HG02642 (cell line): ENCODE data around the gene MTIF3.

Source experiments
- ATAC-seq: cut with Tn5 transposase; IDR thresholded peaks from one replicate; pipeline ENCODE4 v1.9.1; 2021; ENCODE audit warnings: mild to moderate bottlenecking; ENCODE audit not compliant: unreplicated experiment, poor library complexity

MTIF3 gene

DNA sequence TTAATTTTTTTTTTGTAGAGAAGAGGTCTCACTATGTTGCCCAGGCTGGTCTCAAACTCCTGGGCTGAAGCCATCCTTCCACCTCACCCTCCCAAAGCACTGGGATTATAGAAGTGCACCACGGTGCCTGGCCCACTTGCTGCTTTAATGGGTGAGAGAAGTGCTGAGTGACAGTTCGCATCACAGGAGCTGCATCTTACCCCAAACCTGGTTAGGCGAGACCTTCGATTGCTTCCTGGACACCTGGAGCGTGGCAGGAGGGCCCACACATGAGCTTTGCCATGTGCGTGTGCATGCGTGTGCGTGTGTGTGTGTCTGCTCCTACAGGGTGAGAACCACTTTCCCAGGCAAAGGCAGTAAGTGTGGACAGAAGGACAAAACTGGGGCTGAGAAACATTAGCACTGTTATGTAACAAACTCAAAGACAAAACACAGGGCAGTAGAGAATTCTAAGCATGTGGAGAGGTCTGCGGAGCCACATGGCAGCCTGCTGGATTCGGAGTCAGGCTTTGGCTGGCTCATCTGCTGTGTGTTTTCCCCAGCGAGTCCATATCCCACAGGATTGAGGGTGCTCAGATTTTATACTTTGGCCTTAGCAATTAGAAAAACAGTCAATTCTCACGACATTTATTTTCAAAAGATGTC lies 11.7 kb upstream of the MTIF3 start:
- ATAC-seq: no peak

- ATAC-seq: no peak
Observed at GRCh38 chr13:27455331-27455855, 5.0 kb upstream of the MTIF3 start.

- ATAC-seq: no peak
Observed at GRCh38 chr13:27450921-27451471, 632 bp upstream of the MTIF3 start.

DNA sequence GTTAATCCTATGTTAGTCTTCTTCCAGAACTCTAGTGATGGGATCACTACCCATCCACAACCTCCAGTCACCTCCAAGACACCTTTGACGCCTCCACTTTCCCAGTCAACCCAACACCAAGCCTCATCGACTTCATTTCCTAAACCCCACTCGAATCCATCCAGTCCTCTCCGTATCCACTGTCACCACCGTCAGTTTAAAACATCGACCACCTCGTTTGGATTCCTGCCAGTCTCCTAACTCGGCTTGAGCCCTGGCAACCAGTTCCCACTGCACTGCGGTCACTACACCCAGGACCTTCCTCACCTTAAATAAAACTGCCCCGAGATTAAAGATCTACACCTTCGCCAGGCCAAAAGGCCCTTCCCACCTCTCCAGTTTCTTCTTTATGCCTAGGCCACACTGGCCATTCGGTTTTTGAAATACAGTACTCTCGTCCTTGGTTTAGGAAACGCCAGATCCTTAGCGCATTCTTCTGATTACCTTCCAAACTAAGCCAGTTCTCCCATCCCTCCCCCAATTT lies 1.2 kb downstream of the MTIF3 start:
- no peak for ATAC-seq

DNA sequence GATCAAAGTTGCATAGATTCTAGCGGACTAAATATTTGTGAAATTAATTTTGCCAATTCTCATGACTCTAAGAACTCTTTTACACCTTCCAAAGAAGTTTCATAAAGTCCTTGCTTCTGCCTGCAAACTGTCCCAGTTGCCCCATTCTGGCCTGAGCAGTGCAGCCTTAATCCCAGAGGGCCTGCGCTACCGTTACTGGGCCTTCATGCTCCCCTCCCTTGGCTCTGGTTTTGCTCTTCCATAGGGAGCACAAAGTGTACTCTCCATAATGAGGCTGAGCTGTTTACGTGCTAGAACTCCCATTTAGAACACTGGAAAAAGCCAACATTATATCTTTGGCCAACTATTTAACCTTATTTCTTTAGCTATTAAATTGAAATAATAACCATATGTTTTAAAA lies 2.1 kb downstream of the MTIF3 start:
- ATAC-seq: no peak

GRCh38 chr13:27446986-27447583 lies 3.3 kb downstream of the MTIF3 start:
- no peak for ATAC-seq

GRCh38 chr13:27442797-27443196 lies 7.6 kb downstream of the MTIF3 start:
- no peak for ATAC-seq

GRCh38 chr13:27442071-27442647 lies 8.2 kb downstream of the MTIF3 start:
- ATAC-seq: no peak

DNA sequence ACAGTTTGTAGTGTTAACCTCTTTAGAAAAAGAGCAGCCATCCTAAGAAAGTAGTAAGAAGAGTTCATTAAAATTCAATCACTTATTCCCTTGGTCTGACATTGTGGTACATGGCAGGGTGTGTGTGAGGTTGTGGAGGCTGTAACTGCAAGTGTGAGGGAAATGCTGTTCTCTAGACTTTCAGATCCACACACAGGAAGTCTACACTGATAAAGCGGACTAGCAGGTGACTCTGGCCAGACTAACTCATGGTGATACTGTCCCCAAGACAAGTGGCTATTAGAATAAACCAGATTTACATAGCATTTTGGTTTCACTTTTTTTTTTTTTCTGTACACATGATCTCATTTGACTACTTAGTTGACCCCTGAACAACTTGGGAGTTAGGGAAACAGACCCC lies 10.0 kb downstream of the MTIF3 start:
- ATAC-seq: no peak

GRCh38 chr13:27437126-27437525 lies 13.2 kb downstream of the MTIF3 start:
- no peak for ATAC-seq

GRCh38 chr13:27432611-27433210 lies 17.7 kb downstream of the MTIF3 start:
- ATAC-seq: no peak

GRCh38 chr13:27432180-27432579 lies 18.2 kb downstream of the MTIF3 start:
- no peak for ATAC-seq

- no peak for ATAC-seq
Observed at GRCh38 chr13:27428160-27428559, 22.2 kb downstream of the MTIF3 start.

DNA sequence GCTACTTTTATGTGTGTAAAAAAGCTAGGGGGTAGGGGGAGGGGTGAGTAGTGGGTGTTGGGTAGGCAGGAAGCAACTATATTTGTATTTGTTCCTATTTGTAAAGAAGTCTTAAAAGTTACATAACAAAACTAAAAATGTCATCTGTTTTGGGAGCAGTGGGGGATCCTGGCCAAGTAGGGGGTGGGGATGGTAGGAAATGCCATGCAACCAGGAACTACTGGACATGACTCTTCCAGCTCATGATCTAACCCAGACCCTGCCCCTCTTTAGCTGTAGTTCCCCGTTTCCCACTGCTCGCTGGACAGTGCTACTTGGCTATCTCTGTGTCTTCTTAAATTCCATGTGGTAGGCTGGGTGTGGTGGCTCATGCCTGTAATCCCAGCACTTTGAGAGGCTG lies 22.7 kb downstream of the MTIF3 start:
- no peak for ATAC-seq

- ATAC-seq: peak; percentile 62
Observed at GRCh38 chr13:27425918-27426630, 24.3 kb downstream of the MTIF3 start.

- no peak for ATAC-seq
Observed at GRCh38 chr13:27425158-27425917, 25.0 kb downstream of the MTIF3 start.

GRCh38 chr13:27424246-27425157 lies 25.9 kb downstream of the MTIF3 start, which contains the start of gene GTF3A:
Gene GTF3A, plus strand, starts transcription at chr13:27424619.
- peak; percentile 82 for ATAC-seq

- no peak for ATAC-seq
Observed at GRCh38 chr13:27423333-27423732, 27.0 kb downstream of the MTIF3 start.
